Rectal smooth muscle tissue (tissue), 1 donor: Measurements from ENCODE around the gene OR4N2.
"Not testable (repeated sequence)": the region's sequence is repeated elsewhere in the genome, so short reads cannot be mapped to it uniquely, and the experiment has no call there.

Source experiments
- H3K27ac ChIP-seq: one replicate; pipeline ENCODE4 v1.7.0; 2013; ENCODE audit warnings: low read depth, low read length, inconsistent platforms
- H3K27me3 ChIP-seq: one replicate; pipeline ENCODE4 v1.7.0; 2013; ENCODE audit warnings: low read length; ENCODE audit not compliant: control insufficient read depth, insufficient read depth
- H3K36me3 ChIP-seq: one replicate; pipeline ENCODE4 v1.7.0; 2013; ENCODE audit warnings: low read length; ENCODE audit not compliant: control insufficient read depth, insufficient read depth
- H3K4me1 ChIP-seq: one replicate; pipeline ENCODE4 v1.7.0; 2013; ENCODE audit warnings: low read length; ENCODE audit not compliant: control insufficient read depth, insufficient read depth
- H3K4me3 ChIP-seq: one replicate; pipeline ENCODE4 v1.7.0; 2013; ENCODE audit warnings: low read length
- H3K9ac ChIP-seq: one replicate; pipeline ENCODE4 v1.7.0; 2013; ENCODE audit warnings: low read length

Gene OR4N2

GRCh38 chr14:19800282-19801117 lies 3.1 kb upstream of the OR4N2 start:
- Histone ChIP-seq H3K27ac (no peak overlapping the region), H3K36me3 (no peaks in the 10 kb centered on the region), H3K4me3 (no peak overlapping the region), H3K4me1 (no peaks in the 10 kb centered on the region), H3K27me3 (no peaks in the 10 kb centered on the region), H3K9ac (no peak overlapping the region)

GRCh38 chr14:19801118-19801464 lies 2.5 kb upstream of the OR4N2 start:
- no peak overlapping the region for H3K9ac ChIP-seq

GRCh38 chr14:19813171-19813920 lies 9.8 kb downstream of the OR4N2 start:
- not testable (repeated sequence) for H3K4me1 ChIP-seq, H3K36me3 ChIP-seq, H3K4me3 ChIP-seq, H3K27ac ChIP-seq, H3K27me3 ChIP-seq, H3K9ac ChIP-seq

More at GRCh38 chr14:19801118-19801464, 2.5 kb upstream of the OR4N2 start:
- H3K4me3 ChIP-seq, result no peak overlapping the region
- H3K27ac ChIP-seq, result no peak overlapping the region
- no peaks in the 10 kb centered on the region for H3K27me3 ChIP-seq
- no peaks in the 10 kb centered on the region for H3K4me1 ChIP-seq
- no peaks in the 10 kb centered on the region for H3K36me3 ChIP-seq

GRCh38 chr14:19819879-19820278 lies 16.3 kb downstream of the OR4N2 start:
- H3K4me3 ChIP-seq, H3K27ac ChIP-seq, H3K4me1 ChIP-seq, H3K36me3 ChIP-seq, H3K9ac ChIP-seq, H3K27me3 ChIP-seq: not testable (repeated sequence)

GRCh38 chr14:19821016-19821415 lies 17.4 kb downstream of the OR4N2 start:
- H3K4me1 ChIP-seq, H3K36me3 ChIP-seq, H3K27me3 ChIP-seq, H3K9ac ChIP-seq, H3K4me3 ChIP-seq, H3K27ac ChIP-seq: not testable (repeated sequence)

- Histone ChIP-seq H3K4me1 (no peaks in the 10 kb centered on the region), H3K4me3 (no peak overlapping the region), H3K36me3 (no peaks in the 10 kb centered on the region), H3K27me3 (no peaks in the 10 kb centered on the region), H3K9ac (no peak overlapping the region), H3K27ac (no peak overlapping the region)
These were observed 19.6 kb downstream of the OR4N2 start for GRCh38 chr14:19823178-19823577.

- no peak overlapping the region for H3K9ac ChIP-seq
- H3K27ac ChIP-seq, result no peak overlapping the region
- no peak overlapping the region for H3K4me3 ChIP-seq
- H3K27me3 ChIP-seq, result no peaks in the 10 kb centered on the region
- H3K36me3 ChIP-seq, result no peaks in the 10 kb centered on the region
- no peaks in the 10 kb centered on the region for H3K4me1 ChIP-seq
These were observed 20.2 kb downstream of the OR4N2 start for GRCh38 chr14:19823765-19824164.

GRCh38 chr14:19827626-19828244 lies 24.2 kb downstream of the OR4N2 start:
- not testable (repeated sequence) for H3K27me3 ChIP-seq, H3K27ac ChIP-seq, H3K36me3 ChIP-seq, H3K4me1 ChIP-seq, H3K9ac ChIP-seq, H3K4me3 ChIP-seq

GRCh38 chr14:19828314-19828713 lies 24.7 kb downstream of the OR4N2 start:
- no peak overlapping the region for H3K4me3 ChIP-seq
- no peak overlapping the region for H3K27ac ChIP-seq
- no peaks in the 10 kb centered on the region for H3K36me3 ChIP-seq
- H3K4me1 ChIP-seq, result no peaks in the 10 kb centered on the region
- no peaks in the 10 kb centered on the region for H3K27me3 ChIP-seq
- H3K9ac ChIP-seq, result no peak overlapping the region

GRCh38 chr14:19834203-19834848 lies 30.8 kb downstream of the OR4N2 start:
- H3K27ac ChIP-seq, H3K27me3 ChIP-seq, H3K4me3 ChIP-seq, H3K4me1 ChIP-seq, H3K9ac ChIP-seq, H3K36me3 ChIP-seq: not testable (repeated sequence)

- H3K36me3 ChIP-seq, result no peaks in the 10 kb centered on the region
- H3K27me3 ChIP-seq, result no peaks in the 10 kb centered on the region
- H3K27ac ChIP-seq, result no peak overlapping the region
- H3K4me1 ChIP-seq, result no peaks in the 10 kb centered on the region
- no peak overlapping the region for H3K4me3 ChIP-seq
- H3K9ac ChIP-seq, result no peak overlapping the region
These were observed 34.9 kb downstream of the OR4N2 start for GRCh38 chr14:19838433-19838832.

- no peak overlapping the region for H3K4me3 ChIP-seq
- no peaks in the 10 kb centered on the region for H3K27me3 ChIP-seq
- no peak overlapping the region for H3K27ac ChIP-seq
- no peaks in the 10 kb centered on the region for H3K36me3 ChIP-seq
- H3K9ac ChIP-seq, result no peak overlapping the region
- no peaks in the 10 kb centered on the region for H3K4me1 ChIP-seq
These were observed 47.8 kb downstream of the OR4N2 start for GRCh38 chr14:19851365-19851764.
